ENCODE measurements around the gene CFAP119.

The CFAP119 gene

GRCh38 chr16:30762991-30763725 is 1.3 kb upstream of the CFAP119 start:
- DNase-seq (ENCODE audit: low read depth in 2 of 2): no peak

- DNase-seq (ENCODE audit: low read depth in 2 of 2): peak in 1 of 2 donors; percentile 33
These were observed 385 bp downstream of the CFAP119 start for GRCh38 chr16:30761427-30761927.

DNA sequence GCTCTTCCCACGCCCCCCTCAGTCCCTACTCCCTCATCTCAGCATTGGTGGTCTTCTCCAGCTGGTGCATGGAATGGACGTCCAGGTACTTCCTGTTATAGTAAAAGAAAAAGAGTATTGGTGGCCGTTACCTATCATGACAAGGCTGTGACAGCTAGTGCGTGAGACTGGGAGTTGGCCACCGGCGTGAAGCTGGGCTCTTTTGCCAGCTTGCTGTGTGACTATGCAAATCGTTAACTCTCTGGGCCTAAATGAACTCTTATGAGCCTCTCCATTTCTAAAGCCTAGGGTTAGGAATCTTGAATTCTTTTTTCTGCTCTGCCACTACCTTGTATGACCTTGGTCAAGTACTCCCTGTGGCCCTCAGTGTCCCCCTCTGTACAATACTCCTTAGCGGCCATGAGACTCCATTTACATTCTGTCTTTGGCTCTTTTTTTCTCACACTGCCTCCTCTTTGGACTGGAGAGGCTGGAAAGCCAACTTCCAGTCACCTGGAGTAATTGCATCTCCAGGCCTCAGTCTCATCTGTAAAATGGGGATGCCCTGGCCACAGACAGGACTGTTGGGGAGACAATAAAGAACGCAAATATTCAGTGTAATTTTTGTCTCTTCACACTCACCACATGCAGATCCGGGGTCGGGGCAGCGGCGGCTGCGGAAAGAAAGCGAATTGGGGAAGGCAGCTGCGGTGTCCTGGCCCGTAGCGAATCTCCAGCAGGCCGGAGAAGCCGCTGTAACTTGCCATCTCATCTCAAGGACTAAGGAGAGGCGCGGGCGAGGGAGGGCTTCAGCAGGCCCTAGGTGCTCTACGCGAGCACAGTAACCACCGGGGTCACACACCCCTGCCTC is 1.1 kb downstream of the CFAP119 start:
- no peak for DNase-seq (ENCODE audit: low read depth in 2 of 2)

- no peak for DNase-seq (ENCODE audit: low read depth in 2 of 2)
These were observed 1.8 kb downstream of the CFAP119 start for GRCh38 chr16:30760001-30760559.

GRCh38 chr16:30758988-30759491 is 2.8 kb downstream of the CFAP119 start:
- DNase-seq (ENCODE audit: low read depth in 2 of 2): no peak

- no peak for DNase-seq (ENCODE audit: low read depth in 2 of 2)
These were observed 4.5 kb downstream of the CFAP119 start for GRCh38 chr16:30757316-30757715.

- DNase-seq (ENCODE audit: low read depth in 2 of 2): no peak
These were observed 5.1 kb downstream of the CFAP119 start for GRCh38 chr16:30756781-30757100.

DNA sequence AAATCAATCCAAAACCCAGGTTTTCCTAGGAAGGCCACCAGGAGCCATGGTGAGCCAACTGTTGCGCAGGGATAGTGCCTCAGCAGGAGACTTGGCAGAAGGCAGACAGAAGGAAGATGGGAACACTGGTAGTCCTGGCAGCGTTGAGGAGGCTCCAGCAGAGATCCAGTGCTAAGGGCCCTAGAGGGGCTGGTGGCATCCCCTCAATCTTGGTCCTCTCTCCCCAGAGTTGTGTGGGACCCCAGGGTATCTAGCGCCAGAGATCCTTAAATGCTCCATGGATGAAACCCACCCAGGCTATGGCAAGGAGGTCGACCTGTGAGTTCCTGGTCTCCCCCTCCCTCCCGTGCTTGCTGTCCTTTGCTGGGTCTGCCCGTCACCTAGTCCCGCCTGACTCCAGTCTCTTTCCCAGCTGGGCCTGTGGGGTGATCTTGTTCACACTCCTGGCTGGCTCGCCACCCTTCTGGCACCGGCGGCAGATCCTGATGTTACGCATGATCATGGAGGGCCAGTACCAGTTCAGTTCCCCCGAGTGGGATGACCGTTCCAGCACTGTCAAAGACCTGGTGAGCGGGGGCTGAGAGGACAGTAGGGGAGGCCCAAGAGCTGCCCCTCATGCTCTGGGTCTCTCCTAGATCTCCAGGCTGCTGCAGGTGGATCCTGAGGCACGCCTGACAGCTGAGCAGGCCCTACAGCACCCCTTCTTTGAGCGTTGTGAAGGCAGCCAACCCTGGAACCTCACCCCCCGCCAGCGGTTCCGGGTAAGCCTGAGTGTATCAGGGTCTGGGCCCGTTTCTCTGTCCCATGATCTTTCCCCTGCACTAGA is 5.7 kb downstream of the CFAP119 start:
- no peak for DNase-seq (ENCODE audit: low read depth in 2 of 2)

DNA sequence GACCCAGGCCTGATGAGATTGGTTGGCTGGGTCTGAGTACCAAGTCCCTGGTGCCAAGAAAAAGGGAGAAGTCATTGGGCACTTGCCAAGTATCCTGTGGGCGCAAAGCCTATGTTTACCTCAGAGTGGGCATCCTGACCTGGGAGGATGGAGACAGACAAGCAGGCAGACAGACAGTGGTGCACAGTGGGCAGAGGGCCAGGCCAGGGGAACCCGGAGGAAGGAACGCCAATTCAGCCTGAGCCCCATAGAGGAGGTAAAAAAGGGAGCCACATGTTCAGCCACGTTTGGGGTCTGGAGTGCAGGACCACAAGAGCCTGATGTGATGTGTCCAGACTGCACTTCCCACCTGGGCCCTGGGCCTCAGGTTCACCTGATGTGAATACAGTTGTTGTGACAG is 8.3 kb downstream of the CFAP119 start:
- DNase-seq (ENCODE audit: low read depth in 2 of 2): no peak

- no peak for DNase-seq (ENCODE audit: low read depth in 2 of 2)
These were observed 10.9 kb downstream of the CFAP119 start for GRCh38 chr16:30750876-30751465.

DNA sequence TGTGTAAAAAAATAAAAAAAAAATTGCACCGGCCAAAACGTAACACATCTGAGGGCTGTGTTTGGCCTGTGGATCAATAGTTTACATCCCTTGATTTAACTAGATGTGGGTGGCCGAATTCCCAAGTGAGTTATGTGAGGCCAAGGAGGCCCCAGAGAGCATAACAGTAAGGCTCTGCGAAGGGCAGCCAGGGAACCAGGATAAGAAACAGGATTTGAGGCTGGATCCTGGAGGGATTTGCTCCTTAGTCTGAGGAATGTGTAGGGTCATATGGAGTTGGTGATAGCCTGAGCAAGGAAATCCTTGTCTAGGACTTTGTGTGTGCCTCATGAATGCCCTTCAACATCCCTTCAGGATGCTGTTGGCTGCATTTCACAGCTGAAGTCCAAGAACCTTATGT is 11.7 kb downstream of the CFAP119 start:
- no peak for DNase-seq (ENCODE audit: low read depth in 2 of 2)

GRCh38 chr16:30748634-30749445 is 13.0 kb downstream of the CFAP119 start:
- DNase-seq (ENCODE audit: low read depth in 2 of 2): no peak

GRCh38 chr16:30747799-30748633 is 13.8 kb downstream of the CFAP119 start, which contains the start of gene PHKG2:
Gene PHKG2 (plus strand): TSS chr16:30748425. CDS start chr16:30748821, 396 bp downstream.
- peak; percentile 84 to 91 for DNase-seq (ENCODE audit: low read depth in 2 of 2)

DNA sequence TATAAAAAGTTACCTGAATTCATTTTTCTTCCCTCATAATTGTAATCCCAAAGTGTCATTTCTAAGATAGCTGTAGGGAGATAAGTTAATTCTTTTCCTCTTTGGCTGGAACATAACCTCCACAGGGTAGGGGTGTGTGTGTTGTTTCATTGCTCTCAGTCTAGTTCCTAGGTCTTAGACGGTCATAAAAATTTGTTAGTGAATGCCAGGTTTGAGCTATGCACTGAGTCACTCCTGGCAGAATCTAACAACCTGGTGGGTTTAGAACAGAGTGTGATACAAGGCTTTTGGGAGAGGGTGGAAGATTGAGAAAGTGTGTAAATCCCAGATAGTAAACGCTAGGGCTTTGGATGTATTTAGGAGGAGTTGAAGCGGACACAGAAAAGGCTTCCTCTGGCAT is 14.5 kb downstream of the CFAP119 start:
- no peak for DNase-seq (ENCODE audit: low read depth in 2 of 2)

DNA sequence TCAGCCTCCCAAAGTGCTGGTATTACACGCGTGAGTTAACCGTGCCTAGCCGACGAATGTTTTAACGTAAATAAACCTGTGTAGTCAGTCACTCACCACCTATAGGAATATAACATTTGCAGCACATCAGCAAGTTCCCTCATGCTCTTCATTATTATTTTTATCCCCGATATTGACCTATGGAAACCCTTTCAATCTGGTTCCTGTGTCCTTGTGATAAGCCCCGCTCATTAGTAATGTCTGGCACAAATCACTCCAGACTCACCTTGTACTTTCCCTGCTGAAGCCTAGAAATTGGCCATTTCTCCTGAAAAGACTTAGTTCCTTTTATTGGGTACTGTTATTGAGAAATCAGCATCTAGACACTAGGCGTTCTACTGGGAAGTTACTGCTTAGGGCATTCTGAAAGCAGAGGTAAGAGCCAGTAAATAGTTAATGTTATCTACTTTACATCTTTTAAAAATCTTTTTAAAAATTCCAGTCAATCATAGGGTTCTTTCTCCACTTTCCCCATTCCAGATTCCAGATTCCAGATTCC is 15.2 kb downstream of the CFAP119 start:
- no peak for DNase-seq (ENCODE audit: low read depth in 2 of 2)

DNA sequence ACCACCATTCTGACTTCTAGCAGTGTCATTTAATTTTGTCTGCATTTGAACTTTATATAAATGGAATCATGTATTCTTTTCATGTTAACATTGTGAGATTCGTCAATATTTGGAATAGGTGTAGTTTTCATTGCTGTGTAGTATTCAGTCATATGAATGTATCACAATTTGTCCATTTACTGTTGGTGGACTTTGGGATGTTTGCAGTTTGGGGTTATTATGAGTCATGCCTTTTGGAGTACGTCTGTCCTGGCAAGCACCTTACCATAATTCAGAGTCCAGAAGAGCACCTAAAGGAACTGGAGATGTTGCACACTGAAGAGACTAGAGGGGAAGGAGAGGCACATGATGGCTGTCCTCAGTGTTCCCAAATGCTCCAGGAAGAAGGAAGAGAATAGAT is 16.8 kb downstream of the CFAP119 start:
- no peak for DNase-seq (ENCODE audit: low read depth in 2 of 2)

GRCh38 chr16:30744183-30744582 is 17.7 kb downstream of the CFAP119 start:
- no peak for DNase-seq (ENCODE audit: low read depth in 2 of 2)

GRCh38 chr16:30743716-30744115 is 18.1 kb downstream of the CFAP119 start:
- no peak for DNase-seq (ENCODE audit: low read depth in 2 of 2)

DNA sequence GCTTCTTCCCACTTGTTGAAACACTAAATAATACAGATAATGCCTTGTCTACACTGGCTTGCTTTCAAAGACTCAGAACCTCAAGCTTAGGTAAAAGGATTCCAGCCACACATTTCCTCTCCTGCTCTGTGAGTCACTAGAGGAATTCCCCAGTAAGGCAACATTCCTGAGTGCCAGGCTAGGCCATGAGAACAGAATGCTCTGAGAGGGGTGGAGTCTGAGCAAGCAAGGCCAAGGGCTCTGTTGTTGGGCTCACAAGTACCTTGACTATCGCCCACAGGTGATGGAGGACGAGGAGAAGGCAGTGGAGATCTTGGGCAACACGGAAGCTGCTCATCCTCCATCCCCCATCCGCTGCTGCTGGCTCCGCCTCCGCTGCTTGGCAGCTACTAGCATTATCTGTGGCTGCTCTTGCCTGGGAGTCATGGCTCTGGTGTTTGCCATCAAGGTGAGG is 20.4 kb downstream of the CFAP119 start:
- no peak for DNase-seq (ENCODE audit: low read depth in 2 of 2)

Data from stimulated activated CD8-positive, alpha-beta memory T cell treated with anti-CD3 and anti-CD28 coated beads, Interleukin-7, amount 100 ng/mL, for 4 hours (primary cell).